ENCODE data around the gene UNC5CL. TPM values are rescaled to one million over a fixed set of nuclear protein-coding genes. Genes with fewer than 3 reads are reported as not detected.

The UNC5CL gene
- total and polyA plus RNA-seq, 3 experiments from 2014 or later: 0.40 to 1.8 (median 1.1) TPM

DNA sequence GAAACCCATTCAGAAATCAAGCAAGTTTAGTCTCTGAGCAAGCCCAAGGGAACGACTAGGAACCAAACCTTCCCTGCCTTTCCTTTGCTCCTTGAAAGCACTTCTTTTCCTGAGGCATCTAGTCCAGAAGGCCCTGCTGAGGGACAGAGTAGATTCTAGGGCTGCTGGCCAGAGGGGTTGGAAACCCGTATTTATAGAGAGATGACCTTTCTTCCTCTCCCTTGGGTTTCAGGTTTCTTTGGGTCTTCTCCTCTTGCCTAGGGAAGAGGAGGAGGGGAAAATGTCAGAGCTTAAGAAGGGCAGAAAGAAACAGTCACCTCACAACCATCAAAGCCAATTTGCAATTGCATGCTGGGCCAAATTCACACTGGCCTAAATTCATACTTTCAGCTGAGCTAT lies 19.8 kb upstream of the UNC5CL start:
- ChIA-PET CTCF (interaction anchor here (1.5 kb wide), 1 partner anchor 30 kb away, joined by 4 read pairs; no protein-coding TSS in a partner anchor), POLR2A (no interaction called here)
- Mint-ChIP-seq H3K4me1 (no peaks in the 10 kb centered on the region), H3K9me3 (no peaks in the 10 kb centered on the region), H3K36me3 (peaks cover 0 to 72% (median 21%) of the 10 kb centered on the region in 3 donors), H3K27me3 (no peaks in the 10 kb centered on the region), H3K27ac (peak overlapping the region in 1 of 8 donors; percentile 55), H3K4me3 (no peak overlapping the region)
- no peak overlapping the region for H3K4me3 ChIP-seq (ENCODE audit: low read length)
- no peak for DNase-seq
- no peaks in the 10 kb centered on the region for H3K4me1 ChIP-seq (ENCODE audit: insufficient read depth, low read length)
- peaks cover 12% of the 10 kb centered on the region for H3K36me3 ChIP-seq (ENCODE audit: insufficient read depth, low read length)
- no peaks in the 10 kb centered on the region for H3K9me3 ChIP-seq (ENCODE audit: low read length)
- no peaks in the 10 kb centered on the region for H3K27me3 ChIP-seq (ENCODE audit: insufficient read depth, low read length, poor library complexity, severe bottlenecking)
- no peak overlapping the region for H3K27ac ChIP-seq (ENCODE audit: low read depth, low read length)

DNA sequence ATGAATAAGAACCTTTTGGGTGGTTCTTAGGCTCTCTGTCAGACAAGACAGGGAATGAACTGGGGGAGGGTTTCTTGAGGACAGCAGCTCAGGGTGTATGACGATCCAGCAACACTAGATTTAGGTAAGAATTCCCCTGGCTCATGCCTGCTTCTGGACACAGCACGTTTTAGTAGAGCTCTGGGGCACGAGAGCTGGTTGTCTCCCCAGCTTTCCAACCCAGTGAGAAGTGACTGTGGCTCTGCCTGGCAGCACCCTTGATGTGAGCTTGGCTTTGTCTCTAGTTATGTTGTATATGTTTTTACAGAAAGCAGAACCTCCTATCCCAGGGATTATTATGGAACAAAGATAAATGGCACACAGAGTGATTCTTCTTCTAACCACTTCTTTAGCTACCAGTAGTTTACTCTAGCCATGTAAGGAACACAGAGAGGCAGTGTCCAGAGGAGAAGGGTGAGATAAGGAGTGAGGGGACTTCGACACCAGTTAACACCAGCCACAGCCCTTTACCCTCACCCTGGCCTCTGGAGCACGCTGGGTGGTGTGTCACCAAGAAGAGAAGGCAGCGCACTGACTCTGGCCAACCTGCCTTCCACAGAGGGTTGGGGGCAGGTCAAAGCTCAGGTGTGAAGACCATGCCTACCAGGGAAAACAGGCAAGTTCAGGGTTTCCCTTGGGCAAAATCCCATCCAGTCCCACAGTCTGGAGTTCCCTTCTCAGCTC lies 17.9 kb upstream of the UNC5CL start:
- Histone ChIP-seq H3K27ac (ENCODE audit: low read depth, low read length) (no peak overlapping the region), H3K9me3 (ENCODE audit: low read length) (no peaks in the 10 kb centered on the region), H3K4me1 (ENCODE audit: insufficient read depth, low read length) (peaks cover 11% of the 10 kb centered on the region), H3K4me3 (ENCODE audit: low read length) (no peak overlapping the region), H3K27me3 (ENCODE audit: insufficient read depth, low read length, poor library complexity, severe bottlenecking) (no peaks in the 10 kb centered on the region), H3K36me3 (ENCODE audit: insufficient read depth, low read length) (peaks cover 5% of the 10 kb centered on the region)
- Mint-ChIP-seq H3K9me3 (no peaks in the 10 kb centered on the region), H3K4me1 (peaks cover 9 to 10% (median 9%) of the 10 kb centered on the region in 3 donors), H3K27ac (no peak overlapping the region), H3K27me3 (no peaks in the 10 kb centered on the region), H3K4me3 (no peak overlapping the region), H3K36me3 (peaks cover 0 to 56% (median 21%) of the 10 kb centered on the region in 3 donors)
- ChIA-PET CTCF (interaction anchor here (1.4 to 5.0 kb wide), 3 partner anchors 9 to 29 kb away, joined by 3 to 22 read pairs (median 8); partner anchors contain the start of gene UNC5CL), POLR2A (no interaction called here)
- no peak for DNase-seq

- POLR2A ChIA-PET: no interaction called here
- Mint-ChIP-seq H3K27ac (peak overlapping the region in 1 of 8 donors; percentile 5), H3K4me1 (peaks cover 14 to 17% (median 14%) of the 10 kb centered on the region in 3 donors)
Measured at GRCh38 chr6:41055149-41055548, 16.1 kb upstream of the UNC5CL start.

DNA sequence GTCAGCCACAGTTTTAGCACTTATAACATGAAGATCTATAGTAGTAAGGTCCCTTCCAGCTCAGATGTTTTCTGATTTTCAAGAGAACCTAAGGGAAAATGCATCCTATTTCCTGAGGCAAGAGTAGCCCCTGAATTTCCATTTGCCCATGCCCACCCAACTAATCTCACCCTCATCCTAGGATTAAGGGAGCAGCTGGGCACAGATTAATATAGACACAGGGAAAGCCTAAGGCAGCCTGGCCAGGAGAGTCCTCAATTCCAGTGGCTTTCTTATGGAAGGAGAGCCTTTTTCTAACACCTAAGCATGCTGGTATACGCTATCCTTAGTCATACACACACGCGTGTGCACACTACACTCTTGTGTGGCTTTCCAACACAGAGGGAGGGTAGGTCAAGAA lies 15.5 kb upstream of the UNC5CL start:
- Mint-ChIP-seq H3K4me1 (peaks cover 14 to 17% (median 14%) of the 10 kb centered on the region in 3 donors), H3K9me3 (no peaks in the 10 kb centered on the region), H3K36me3 (peaks cover 0 to 45% (median 16%) of the 10 kb centered on the region in 3 donors), H3K27me3 (no peaks in the 10 kb centered on the region), H3K4me3 (no peak overlapping the region), H3K27ac (no peak overlapping the region)
- H3K9me3 ChIP-seq (ENCODE audit: low read length): no peaks in the 10 kb centered on the region
- DNase-seq: no peak
- POLR2A ChIA-PET: no interaction called here
- CTCF ChIA-PET: interaction anchor here (0.9 to 5.0 kb wide), 4 partner anchors 11 to 27 kb away, joined by 3 to 22 read pairs (median 4); no protein-coding TSS in a partner anchor
- H3K4me3 ChIP-seq (ENCODE audit: low read length): no peak overlapping the region
- H3K36me3 ChIP-seq (ENCODE audit: insufficient read depth, low read length): no peaks in the 10 kb centered on the region
- H3K27ac ChIP-seq (ENCODE audit: low read depth, low read length): no peak overlapping the region
- H3K27me3 ChIP-seq (ENCODE audit: insufficient read depth, low read length, poor library complexity, severe bottlenecking): no peaks in the 10 kb centered on the region
- peaks cover 18% of the 10 kb centered on the region for H3K4me1 ChIP-seq (ENCODE audit: insufficient read depth, low read length)

More at GRCh38 chr6:41055149-41055548, 16.1 kb upstream of the UNC5CL start:
- Histone ChIP-seq H3K36me3 (ENCODE audit: insufficient read depth, low read length) (no peaks in the 10 kb centered on the region), H3K4me3 (ENCODE audit: low read length) (no peak overlapping the region), H3K4me1 (ENCODE audit: insufficient read depth, low read length) (peaks cover 18% of the 10 kb centered on the region), H3K27ac (ENCODE audit: low read depth, low read length) (no peak overlapping the region), H3K27me3 (ENCODE audit: insufficient read depth, low read length, poor library complexity, severe bottlenecking) (no peaks in the 10 kb centered on the region), H3K9me3 (ENCODE audit: low read length) (no peaks in the 10 kb centered on the region)
- no peak for DNase-seq
- peaks cover 0 to 46% (median 20%) of the 10 kb centered on the region in 3 donors for H3K36me3 Mint-ChIP-seq
- no peaks in the 10 kb centered on the region for H3K9me3 Mint-ChIP-seq
- no peak overlapping the region for H3K4me3 Mint-ChIP-seq
- CTCF ChIA-PET: interaction anchor here (0.9 to 5.0 kb wide), 5 partner anchors 11 to 27 kb away, joined by 3 to 22 read pairs (median 5); partner anchors contain the start of gene UNC5CL
- H3K27me3 Mint-ChIP-seq: no peaks in the 10 kb centered on the region

DNA sequence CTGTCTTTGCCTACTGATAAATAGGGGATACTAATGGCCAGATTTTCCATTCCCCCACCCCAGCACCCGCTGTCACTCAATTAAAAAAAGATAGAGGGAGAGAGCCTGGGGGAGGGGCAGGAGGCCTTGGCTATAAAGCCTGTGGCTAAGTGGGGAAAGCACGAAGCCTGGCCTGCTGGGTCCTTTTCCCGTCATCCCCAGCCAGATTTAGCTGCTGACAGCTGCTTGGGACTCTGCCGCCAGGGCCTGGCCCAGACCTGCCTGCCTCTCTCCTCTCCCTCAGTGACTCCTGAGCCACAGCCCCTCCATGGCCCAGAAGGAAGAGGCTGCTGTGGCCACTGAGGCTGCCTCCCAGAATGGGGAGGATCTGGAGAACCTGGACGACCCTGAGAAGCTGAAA lies 14.0 kb upstream of the UNC5CL start, which contains the start of gene APOBEC2:
APOBEC2 (plus strand) TSS at position 162 of the 400 bp plus-strand sequence; CDS start at position 308, 146 bp downstream.
- no peaks in the 10 kb centered on the region for H3K9me3 Mint-ChIP-seq
- ChIA-PET POLR2A (interaction anchor here (0.9 kb wide), 1 partner anchor 19 kb away, joined by 3 read pairs; the partner anchor contains the start of gene OARD1), CTCF (interaction anchor here (0.6 to 5.0 kb wide), 3 partner anchors 15 to 25 kb away, joined by 3 to 22 read pairs (median 5); no protein-coding TSS in a partner anchor)
- Histone ChIP-seq H3K9me3 (ENCODE audit: low read length) (no peaks in the 10 kb centered on the region), H3K27ac (ENCODE audit: low read depth, low read length) (no peak within 1 kb of the TSS), H3K27me3 (ENCODE audit: insufficient read depth, low read length, poor library complexity, severe bottlenecking) (no peaks in the 10 kb centered on the region), H3K36me3 (ENCODE audit: insufficient read depth, low read length) (no peaks in the 10 kb centered on the region), H3K4me3 (ENCODE audit: low read length) (peak within 1 kb of the TSS; percentile 13), H3K4me1 (ENCODE audit: insufficient read depth, low read length) (peaks cover 18% of the 10 kb centered on the region)
- no peaks in the 10 kb centered on the region for H3K27me3 Mint-ChIP-seq
- peaks cover 14 to 17% (median 14%) of the 10 kb centered on the region in 3 donors for H3K4me1 Mint-ChIP-seq
- H3K27ac Mint-ChIP-seq: peak within 1 kb of the TSS in 6 of 8 donors; percentile 4 to 81 (median 56)
- DNase-seq: no peak
- peak within 1 kb of the TSS in 5 of 7 donors; percentile 3 to 48 (median 15) for H3K4me3 Mint-ChIP-seq
- H3K36me3 Mint-ChIP-seq: peaks cover 0 to 44% (median 18%) of the 10 kb centered on the region in 3 donors

DNA sequence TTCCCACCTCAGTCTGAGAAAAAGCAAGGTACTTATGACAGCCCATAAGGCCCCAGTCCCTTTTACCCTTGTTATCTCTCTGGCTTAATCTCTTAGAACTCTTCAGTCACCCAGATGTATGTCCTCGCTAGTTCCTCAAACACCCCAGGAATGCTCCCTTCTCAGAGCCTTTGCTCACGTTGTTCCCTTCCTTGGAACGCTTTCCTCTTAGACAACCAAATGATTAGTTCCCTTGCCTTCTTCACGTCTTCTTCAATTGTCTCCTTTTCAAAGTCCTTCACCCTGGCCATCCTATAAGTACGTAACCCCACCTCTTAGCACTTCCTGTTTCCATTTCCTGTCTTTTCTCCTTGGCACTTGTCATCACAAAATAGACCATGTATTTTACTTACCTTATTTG lies 12.9 kb upstream of the UNC5CL start:
- Histone ChIP-seq H3K27me3 (ENCODE audit: insufficient read depth, low read length, poor library complexity, severe bottlenecking) (no peaks in the 10 kb centered on the region), H3K9me3 (ENCODE audit: low read length) (no peaks in the 10 kb centered on the region), H3K4me1 (ENCODE audit: insufficient read depth, low read length) (peaks cover 18% of the 10 kb centered on the region), H3K27ac (ENCODE audit: low read depth, low read length) (no peak overlapping the region), H3K36me3 (ENCODE audit: insufficient read depth, low read length) (no peaks in the 10 kb centered on the region), H3K4me3 (ENCODE audit: low read length) (no peak overlapping the region)
- H3K4me1 Mint-ChIP-seq: peaks cover 14 to 17% (median 14%) of the 10 kb centered on the region in 3 donors
- H3K27ac Mint-ChIP-seq: peak overlapping the region in 6 of 8 donors; percentile 4 to 81 (median 56)
- no peak for DNase-seq
- ChIA-PET POLR2A (no interaction called here), CTCF (interaction anchor here (1.0 kb wide), 1 partner anchor 13 kb away, joined by 5 read pairs; the partner anchor contains the start of gene UNC5CL)
- peak overlapping the region in 4 of 7 donors; percentile 3 to 40 (median 10) for H3K4me3 Mint-ChIP-seq
- H3K27me3 Mint-ChIP-seq: no peaks in the 10 kb centered on the region
- no peaks in the 10 kb centered on the region for H3K9me3 Mint-ChIP-seq
- peaks cover 0 to 43% (median 17%) of the 10 kb centered on the region in 3 donors for H3K36me3 Mint-ChIP-seq

GRCh38 chr6:41050536-41050935 lies 11.5 kb upstream of the UNC5CL start:
- no peak overlapping the region for H3K4me3 Mint-ChIP-seq
- H3K27me3 ChIP-seq (ENCODE audit: insufficient read depth, low read length, poor library complexity, severe bottlenecking): no peaks in the 10 kb centered on the region
- POLR2A ChIA-PET: no interaction called here

More at GRCh38 chr6:41050536-41050935, 11.5 kb upstream of the UNC5CL start:
- Mint-ChIP-seq H3K4me1 (peaks cover 14 to 17% (median 14%) of the 10 kb centered on the region in 3 donors), H3K9me3 (no peaks in the 10 kb centered on the region), H3K27ac (peak overlapping the region in 1 of 8 donors; percentile 29), H3K27me3 (no peaks in the 10 kb centered on the region), H3K36me3 (peaks cover 0 to 30% (median 7%) of the 10 kb centered on the region in 3 donors)
- no peak overlapping the region for H3K4me3 ChIP-seq (ENCODE audit: low read length)
- H3K27ac ChIP-seq (ENCODE audit: low read depth, low read length): no peak overlapping the region
- H3K9me3 ChIP-seq (ENCODE audit: low read length): no peaks in the 10 kb centered on the region
- no peaks in the 10 kb centered on the region for H3K36me3 ChIP-seq (ENCODE audit: insufficient read depth, low read length)
- CTCF ChIA-PET: interaction anchor here (2.8 kb wide), 1 partner anchor 22 kb away, joined by 11 read pairs; no protein-coding TSS in a partner anchor
- DNase-seq: no peak
- peaks cover 18% of the 10 kb centered on the region for H3K4me1 ChIP-seq (ENCODE audit: insufficient read depth, low read length)

All from CD8-positive, alpha-beta memory T cell (primary cell).